NCI-H1105 (cell line): ENCODE data around the gene RALGPS1.

Experiments
- DNase-seq: peaks from one replicate; lab custom pipeline; 2025; lab: John Stamatoyannopoulos, UW

The RALGPS1 gene

GRCh38 chr9:127224883-127225739 lies 310.5 kb downstream of the RALGPS1 start:
- DNase-seq, result peak; percentile 96

DNA sequence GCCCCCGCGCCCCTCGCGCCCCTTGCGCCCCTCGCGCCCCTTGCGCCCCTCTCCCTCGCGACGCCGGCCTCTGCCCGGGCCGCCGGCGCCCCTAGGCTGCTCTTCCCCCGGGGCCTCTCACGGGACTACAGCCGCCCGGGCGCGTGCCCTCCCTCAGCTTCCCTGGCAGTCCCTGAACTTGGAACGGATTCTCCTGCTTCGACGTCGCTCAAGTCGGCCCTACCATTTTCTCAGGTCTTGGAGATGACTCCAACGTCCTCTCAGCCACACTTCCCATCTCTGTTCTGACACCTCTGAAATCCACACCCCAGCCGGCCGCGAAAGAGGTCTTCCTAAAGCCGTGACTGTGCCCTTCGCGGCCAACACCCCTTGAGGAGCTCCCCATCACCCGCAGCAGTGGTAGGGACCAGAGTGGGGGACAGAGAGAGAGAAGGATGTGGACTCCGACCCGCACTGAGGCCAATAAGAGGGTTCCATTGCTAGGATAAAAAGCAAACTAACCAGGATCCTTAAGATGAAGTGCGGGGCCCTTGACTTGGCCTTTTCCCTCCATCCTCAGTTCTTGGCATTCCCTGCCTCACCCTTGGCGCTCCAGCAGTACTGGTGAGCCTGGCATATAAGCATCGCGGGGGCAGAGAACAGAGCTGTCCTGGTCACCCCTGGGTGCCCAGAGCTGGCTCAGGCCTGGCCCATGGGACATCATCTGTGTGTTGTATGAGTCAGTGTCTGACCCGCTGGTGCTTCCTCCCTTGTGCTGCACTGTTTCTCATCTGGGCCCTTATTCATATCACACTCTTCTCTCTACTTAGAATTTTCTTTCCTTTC lies 311.4 kb downstream of the RALGPS1 start:
- DNase-seq, result no peak

DNA sequence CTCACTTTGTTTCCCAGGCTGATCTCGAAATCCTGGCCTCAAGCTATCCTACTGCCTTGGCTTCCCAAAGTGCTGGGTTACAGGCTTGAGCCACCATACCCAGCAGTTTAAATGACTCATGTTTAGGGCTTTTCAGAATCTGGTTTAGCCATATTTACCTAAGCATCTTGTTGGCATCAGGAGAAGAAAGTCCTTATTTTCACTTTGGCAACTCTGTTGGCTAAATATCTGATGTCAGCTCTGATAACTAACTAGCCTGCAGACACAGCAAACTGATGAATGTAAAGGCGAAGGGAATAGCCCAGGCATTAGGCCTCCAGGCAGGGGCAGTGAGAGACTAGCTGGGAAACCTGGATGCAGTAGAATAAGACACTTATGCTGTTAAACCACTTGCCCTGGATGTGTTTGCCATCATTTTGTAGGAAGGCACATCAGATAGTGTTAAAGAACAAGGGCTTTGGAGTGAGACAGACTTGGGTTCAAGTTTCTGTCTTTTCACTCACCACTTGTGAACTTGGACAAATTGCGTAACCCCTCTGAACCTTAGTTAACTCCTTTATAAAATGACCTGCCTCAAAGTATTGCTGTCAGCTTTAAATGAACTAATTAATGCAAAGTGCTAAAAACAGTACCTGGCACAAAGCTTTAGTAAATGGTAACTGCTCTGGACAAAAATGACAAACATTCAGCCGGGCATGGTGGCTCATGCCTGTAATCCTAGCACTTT lies 315.3 kb downstream of the RALGPS1 start:
- DNase-seq, result no peak

DNA sequence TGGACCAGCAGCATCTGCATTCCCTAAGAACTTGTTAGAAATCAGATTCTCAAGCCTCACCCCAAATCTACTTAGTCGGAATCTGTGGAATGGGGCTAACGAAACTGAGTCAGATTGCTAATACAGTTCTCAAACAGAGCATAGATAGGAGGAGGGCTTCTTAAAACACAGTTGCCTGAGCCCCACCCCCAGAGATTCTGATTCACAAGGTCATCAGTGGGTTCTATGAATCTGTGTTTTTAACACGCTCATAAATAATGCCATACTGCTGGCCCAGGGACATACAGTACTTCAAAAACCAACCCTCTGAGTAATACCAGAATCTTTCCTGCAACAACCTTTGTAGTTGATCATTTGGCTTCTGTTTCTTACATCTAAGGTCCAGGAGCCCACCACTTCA lies 317.1 kb downstream of the RALGPS1 start:
- DNase-seq, result no peak

DNA sequence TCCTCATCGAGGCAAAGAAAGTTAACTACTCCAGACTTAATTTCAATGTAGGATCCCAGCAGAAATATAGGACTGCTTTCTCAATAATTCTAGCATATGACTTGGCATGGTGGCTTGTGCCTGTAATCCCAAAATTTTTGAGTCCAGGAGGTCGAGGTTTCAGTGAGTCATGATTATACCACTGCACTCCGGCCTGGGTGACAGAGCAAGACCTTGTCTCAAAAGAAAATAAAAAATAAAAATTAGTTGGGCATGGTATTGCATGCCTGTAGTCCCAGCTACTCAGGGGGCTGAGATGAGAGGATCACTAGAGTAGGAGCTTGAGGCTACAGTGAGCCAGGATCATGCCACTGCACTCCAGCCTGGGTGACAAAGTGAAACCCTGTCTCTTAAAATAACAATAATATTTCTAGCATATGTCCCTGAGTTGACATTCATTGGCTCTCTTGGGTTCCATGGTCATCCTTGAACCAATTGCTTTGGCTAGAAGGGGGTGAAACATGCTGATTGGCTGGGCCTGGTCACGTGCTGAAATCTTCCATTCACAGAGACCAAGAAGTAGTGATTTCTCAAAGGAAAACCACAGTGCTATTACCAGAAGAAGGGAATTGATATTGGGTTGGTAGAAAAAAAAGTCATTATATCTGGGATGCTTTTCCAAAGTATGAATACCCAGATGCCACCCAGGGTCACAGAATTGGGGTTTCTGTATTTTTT lies 318.4 kb downstream of the RALGPS1 start:
- no peak for DNase-seq

DNA sequence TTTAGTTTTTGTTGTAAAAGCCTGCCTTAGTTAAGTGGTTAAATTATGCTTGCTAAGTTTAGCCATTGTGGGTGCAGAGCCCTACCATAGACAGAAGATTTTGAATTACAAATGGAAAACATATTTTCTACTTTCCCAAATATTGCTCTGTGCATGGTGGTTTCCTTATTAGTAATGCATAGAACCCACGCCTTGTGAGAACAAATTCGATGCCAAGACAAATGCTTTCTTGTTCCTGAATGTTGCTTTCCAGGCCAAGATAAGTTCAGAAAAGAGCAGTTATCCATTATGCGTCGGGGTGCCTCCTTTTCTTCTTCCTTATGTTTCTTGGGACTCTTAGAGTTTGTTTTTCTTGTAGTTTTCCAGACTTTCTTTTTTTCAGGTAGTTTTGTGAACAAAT lies 319.0 kb downstream of the RALGPS1 start:
- no peak for DNase-seq

DNA sequence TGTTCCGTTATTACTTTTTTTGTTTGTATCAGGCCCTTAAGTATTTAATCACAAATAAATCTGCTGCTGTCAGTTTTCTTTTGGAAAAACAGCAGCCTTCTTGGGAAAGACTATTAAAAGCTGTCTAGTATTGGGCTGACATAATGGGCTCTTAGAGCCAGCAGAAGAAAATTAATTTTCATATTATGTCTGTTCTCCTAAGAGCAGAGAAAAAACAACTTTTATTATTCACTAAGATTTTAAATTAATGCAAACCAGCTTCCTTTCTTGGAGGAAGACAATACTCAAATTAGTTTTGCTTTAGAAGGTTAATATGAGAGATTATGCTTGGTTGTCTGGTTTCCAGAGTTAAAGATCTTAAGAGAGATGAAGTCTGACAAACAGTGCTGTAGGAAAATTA lies 319.4 kb downstream of the RALGPS1 start:
- no peak for DNase-seq

GRCh38 chr9:127237801-127238200 lies 323.2 kb downstream of the RALGPS1 start:
- no peak for DNase-seq

DNA sequence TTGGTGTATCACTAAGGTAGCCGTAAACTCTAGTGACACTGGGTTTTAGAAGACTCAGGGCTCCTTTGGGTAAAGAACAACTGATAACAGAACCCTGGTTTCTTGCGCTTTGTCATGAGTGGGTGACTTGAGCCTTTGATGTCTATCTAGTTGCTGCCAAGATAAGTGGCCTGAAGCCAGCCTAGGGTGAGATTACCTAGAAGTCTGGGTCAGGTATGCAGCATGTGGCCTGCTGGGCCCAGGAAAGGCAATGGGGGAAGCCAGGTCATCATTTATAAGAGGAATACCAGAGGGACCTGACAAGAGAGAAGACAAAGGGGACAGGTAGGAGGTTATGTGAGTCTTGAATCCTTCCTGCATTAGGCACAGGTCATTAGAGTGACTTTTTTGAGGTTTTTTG lies 326.8 kb downstream of the RALGPS1 start:
- DNase-seq, result no peak

- DNase-seq, result peak; percentile 93
Observed at GRCh38 chr9:127244609-127245601, 330.3 kb downstream of the RALGPS1 start.

DNA sequence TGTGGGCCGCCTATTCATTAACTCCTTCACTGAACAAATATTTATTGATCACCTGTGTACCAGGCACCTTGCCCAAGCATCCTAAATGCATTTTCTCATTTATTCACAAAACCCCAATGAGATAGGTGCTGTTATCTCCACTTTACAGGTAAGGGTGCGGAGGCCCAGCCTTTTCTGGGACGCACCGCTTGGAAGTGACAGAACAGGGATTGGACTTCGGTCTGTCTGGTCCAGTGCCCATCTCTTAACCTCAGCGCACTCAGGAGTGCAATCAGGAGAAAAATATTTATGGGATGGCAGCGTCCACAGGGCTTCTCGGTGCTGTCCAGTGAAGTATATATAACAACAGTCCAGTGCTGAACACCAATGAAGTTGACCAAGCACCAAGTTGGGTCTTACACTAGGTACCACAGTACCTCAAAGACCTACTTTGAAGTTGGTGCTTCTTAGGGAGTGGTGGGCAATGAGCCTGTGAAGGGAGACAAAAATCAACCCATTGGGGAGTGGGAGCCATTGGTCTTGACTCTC lies 331.1 kb downstream of the RALGPS1 start:
- no peak for DNase-seq

DNA sequence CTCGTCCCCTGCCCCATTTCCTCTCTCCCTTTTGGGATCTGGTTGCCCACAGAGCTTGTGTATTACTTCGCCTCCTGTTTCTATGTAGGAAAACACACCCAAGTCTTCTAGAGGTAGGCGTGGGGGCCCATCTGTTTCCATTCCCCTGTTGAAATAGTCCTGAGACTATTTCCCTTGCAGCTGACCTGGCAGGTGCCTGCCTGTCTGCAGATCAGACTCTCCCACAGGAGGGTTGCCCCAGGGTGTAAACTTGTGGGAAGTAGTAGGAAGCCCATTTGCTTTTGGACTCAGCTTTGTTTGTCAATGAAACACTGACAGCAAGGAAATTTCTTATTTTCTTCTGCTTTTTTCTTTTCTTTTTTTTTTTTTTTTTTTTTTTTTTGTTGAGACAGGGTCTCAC lies 333.7 kb downstream of the RALGPS1 start:
- DNase-seq, result no peak

DNA sequence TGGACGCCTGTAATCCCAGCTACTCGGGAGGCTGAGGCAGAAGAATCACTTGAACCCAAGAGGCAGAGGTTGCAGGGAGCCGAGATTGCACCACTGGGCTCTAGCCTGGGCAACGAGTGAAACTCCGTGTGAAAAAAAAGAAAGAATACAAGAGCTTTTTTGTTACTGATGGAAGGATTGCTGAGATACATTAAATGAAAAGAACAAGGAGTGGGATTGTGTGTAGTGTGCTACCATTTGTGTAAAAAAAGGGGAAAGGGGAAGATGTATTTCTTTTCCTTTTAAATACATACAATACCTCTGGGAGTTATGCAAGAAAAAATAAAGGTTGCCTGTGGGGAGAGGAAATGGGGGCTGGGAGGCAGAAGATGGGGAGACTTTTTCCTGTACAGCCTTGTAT lies 335.3 kb downstream of the RALGPS1 start:
- no peak for DNase-seq

DNA sequence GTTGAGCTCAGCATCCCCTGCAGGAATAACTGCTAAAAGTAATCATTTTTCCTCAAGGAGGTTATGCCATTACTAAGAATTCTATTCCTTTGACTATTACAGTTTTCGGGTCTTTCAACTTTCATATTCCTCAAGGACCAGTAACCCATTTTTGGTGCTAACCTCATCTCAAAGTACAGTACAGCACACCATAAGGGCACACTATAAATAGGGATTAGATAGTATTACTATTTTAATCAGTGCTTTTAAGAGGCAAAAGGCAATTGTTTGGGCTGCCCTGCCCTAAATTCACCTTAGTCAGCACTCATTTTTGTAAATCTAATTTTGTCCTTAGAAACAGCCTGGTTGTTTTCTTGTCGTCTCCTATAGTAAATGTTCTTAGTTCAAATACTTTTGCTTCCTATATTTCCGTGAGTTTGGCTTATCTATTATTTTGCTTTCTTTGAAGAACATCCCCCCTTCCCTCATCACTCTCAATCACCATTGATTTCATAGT lies 336.4 kb downstream of the RALGPS1 start:
- DNase-seq, result no peak

DNA sequence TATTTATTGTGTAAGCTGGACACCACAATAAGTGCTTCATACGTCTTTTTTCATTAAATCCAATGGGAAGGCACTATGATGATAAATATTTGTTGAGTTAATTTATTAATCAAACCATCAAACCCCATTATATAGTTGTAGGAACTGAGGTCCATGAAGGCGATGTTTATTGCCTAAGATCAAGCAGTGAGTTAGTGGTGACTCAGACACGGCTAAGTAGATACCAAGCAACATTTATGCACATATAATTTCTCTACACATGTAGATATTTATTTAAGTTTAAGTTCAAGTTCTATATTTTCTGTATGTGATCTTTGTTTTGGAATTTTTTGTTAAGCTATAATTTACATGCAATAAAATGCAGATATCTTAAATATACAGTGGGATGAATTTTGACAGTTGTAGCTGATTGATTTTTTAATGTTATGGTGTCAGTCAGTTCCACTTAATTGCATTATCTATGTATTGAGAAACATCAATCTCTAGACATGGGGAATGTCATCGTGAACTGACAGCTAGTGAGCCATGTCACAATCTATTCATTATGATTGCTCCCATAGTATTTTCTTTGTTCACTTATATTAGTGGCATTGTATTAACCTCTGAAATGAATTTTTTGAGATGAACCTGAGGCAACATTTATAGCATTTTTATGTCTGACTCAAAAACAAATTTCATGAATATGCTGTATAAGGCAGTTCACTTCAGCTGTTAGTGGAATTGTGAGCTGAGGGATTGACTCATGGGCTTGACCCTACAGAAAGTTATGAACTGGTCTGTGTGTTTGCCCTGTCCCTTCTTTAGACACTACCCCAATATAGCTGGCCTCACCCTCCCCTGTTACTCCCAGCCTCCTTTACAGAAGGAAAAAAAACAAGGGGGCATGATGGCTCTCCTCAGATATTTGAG lies 338.1 kb downstream of the RALGPS1 start:
- no peak for DNase-seq

- no peak for DNase-seq
Observed at GRCh38 chr9:127253446-127253845, 338.9 kb downstream of the RALGPS1 start.

DNA sequence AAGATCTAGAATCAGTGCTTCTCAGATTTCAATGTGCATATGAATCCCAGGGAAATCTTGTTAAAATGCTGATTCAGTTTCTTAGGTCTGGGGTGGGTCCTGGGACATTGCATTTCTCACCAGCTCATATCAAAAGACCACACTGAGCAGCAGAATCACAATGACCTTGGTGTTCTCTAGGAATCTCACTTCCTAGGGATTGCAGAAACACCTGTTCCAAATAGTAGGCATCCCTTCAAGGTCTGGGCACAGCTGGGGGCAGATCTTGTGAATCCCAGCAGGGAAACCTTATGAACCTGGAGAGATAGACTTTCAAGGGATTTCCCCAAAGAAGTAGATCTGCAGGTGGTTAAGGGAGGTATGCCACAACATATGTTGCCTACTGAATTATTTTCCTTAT lies 341.1 kb downstream of the RALGPS1 start:
- DNase-seq, result no peak

DNA sequence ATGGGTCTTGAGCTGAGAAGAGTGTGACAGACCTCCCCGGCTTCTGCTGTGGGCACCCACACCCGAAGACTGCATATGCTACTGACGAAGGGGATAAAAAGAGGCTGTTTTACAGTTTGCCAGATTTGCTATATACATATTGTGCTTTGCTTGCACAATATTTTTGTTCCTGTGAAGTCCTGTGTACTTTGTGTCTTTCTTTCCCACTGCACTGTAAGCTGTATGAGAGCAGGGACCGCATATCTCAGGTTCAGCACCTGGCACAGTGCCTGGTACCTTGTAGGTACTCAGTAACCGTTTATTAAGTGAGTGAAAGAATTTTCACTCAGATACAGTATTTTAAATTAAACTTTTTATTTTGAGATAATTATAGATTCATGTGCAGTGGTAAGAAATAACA lies 341.7 kb downstream of the RALGPS1 start:
- no peak for DNase-seq
